Stromal cell of bone marrow (primary cell): ENCODE measurements around the gene HAPLN3.
"Not testable (repeated sequence)": the region's sequence is repeated elsewhere in the genome, so short reads cannot be mapped to it uniquely, and the experiment has no call there.

Source experiments
- DNase-seq: peaks from one replicate; pipeline ENCODE4 v3.0.0-alpha.2; 2012; ENCODE audit warnings: low read depth

Gene HAPLN3, protein sequence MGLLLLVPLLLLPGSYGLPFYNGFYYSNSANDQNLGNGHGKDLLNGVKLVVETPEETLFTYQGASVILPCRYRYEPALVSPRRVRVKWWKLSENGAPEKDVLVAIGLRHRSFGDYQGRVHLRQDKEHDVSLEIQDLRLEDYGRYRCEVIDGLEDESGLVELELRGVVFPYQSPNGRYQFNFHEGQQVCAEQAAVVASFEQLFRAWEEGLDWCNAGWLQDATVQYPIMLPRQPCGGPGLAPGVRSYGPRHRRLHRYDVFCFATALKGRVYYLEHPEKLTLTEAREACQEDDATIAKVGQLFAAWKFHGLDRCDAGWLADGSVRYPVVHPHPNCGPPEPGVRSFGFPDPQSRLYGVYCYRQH

DNA sequence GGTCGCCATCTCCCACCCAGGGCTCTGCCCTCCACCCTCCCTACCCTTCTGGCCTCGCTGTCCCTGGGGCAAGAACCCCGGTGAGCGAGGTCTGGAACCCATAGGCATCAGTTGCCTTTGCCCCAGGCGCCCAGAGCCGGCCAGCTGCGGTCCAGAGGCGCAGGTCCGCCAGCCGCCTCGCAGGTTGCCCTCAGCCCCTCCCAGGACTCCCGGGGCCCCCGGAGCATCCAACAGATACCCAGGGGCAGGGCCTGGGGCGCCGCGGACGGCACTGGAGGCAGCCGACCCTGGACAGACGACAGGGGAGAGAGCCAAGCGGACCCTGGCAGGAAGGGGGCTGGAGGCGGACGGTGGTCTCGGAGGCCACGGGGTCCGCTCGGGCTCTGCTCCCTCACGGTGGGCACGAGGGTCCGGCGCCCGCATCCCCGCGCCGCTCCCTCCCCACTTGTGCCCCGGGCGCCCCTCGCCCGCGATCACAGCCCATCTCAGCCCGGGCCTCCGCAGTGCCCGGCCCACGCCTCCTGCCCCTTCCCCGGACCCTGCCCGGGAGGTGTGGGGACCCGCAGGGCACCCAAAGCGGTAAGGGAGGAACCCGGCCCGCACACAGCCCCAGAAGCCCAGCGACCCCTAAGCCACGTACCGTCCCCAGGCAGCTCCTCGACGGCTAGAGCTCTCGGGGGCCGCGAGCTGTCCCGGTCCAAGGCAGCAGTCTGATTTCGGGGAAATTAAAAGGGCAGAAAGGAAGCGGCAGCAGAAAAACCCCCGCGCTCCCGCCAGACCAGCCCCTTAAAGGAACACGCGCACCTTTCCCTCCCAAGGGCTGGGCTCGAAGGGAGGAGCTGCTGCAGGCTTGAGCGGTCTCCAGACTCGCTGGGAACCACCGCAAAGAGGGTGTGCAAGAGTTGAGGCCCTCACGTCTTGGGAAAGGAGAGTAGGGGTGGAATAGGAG is at the start of gene HAPLN3:
Gene HAPLN3, minus strand, starts transcription at position 726 of the 949 bp plus-strand sequence. CDS start 8,246 bp downstream, outside the sequence.
- no peak for DNase-seq

DNA sequence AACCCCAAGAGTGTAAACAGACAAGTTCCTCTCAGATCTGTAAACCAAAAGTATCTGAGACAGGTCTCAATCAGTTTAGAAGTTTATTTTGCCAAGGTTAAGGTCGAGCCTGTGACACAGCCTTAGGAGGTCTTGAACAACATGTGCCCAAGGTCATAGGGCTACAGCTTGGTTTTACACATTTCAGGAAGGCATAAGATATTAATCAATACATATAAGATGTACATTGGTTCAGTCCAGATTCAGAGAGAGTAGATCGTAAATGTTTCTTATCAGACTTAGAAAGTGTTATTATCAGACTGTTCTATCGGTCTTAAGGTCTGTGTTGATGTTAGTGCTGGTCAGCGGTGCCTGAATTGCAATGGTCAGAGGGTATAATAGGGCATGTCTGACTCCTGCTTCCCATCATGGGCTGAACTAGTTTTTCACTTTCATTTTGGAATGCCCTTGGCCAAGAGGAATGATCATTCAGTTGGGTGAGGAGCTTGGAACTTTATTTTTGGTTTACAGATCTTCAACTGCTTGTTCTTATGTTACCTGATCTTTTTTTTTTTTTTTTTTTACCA is 44.8 kb upstream of the HAPLN3 start:
- DNase-seq: no peak

DNA sequence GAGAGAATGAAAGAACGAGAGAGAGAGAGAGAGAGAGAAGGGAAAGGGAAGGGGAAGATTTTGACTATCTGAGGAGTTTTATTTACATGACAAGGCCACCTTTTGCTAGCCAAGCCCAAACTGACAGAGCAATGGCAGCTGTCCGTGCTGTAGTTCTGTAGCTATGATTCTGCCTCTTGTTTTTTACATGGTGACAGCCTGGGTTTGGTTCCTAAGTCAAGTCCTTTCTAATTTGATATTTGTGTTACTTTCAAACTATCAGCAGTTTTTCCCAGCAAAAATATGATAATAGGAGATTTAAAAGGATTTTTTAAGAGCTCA is 44.1 kb upstream of the HAPLN3 start:
- no peak for DNase-seq

DNA sequence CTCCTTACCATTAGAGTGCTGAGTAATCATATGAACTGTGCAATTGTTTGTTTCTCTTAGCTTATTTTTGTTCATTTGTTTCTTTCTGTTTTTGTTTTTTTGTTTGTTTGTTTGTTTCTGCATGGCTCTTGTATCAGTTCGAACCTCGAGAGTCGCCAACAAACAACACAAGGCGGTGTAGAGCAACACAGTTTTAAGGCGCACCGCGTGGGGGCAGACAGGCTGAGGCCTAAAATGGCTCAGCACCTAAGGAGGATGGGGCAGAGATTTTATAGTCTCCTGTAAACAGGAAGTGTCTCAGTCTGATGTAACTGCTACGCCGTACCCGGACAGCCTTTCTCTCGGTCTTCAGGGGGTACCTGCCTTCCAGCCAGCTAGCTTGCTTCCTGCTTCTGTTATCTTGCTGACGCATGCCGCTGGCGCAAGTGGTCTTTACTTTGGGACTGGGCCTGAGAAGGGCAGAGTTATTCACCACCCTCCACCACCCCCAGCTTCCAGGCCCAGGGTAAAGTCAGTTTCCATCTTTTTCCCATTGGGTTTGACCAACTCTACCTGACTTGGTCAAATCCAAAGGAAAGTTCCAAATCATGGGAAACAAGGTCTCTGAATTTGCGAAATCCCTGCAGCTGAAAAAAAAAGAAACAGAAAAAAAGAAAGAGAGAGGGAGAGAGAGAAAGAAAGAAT is 43.6 kb upstream of the HAPLN3 start:
- DNase-seq: no peak

DNA sequence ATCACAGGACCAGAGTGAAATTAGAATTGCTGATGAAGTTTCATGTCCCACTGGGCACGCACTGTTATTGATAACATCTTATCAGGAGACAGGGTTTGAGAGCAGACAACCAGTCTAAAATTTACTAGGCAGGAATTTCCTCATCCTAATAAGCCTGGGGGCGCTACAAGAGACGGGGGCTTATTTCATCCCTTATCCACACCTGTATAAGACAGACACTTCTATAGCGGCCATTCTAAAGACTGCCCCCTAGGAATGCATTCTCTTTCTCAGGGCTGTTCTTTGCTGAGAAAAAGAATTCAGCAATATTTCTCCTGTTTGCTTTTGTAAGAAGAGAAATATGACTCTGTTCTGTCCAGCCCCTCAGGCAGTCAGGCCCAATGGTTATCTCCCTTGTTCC is 39.1 kb upstream of the HAPLN3 start:
- DNase-seq: not testable (repeated sequence)

DNA sequence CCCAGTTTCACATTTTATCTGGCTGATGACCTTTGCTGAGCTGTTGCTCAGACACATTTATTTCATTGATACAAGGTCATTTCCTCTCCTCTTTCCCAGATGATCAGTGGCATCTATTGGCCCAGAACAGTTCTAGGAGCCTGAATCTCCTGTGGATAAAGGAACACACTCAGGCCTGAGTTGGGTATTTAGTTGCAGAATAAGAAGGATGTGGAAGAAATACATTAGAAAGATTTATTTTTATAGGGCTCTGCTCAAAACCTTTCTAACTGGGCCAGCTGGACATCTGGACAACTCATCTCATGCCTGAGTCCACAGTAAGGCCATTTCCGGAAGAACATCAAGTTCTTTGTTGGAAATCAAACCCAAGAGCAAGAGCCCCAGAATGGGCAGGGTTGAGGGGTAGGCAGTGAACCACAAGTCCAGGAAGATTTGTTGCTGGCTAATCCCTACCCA is 37.6 kb upstream of the HAPLN3 start:
- DNase-seq: no peak

DNA sequence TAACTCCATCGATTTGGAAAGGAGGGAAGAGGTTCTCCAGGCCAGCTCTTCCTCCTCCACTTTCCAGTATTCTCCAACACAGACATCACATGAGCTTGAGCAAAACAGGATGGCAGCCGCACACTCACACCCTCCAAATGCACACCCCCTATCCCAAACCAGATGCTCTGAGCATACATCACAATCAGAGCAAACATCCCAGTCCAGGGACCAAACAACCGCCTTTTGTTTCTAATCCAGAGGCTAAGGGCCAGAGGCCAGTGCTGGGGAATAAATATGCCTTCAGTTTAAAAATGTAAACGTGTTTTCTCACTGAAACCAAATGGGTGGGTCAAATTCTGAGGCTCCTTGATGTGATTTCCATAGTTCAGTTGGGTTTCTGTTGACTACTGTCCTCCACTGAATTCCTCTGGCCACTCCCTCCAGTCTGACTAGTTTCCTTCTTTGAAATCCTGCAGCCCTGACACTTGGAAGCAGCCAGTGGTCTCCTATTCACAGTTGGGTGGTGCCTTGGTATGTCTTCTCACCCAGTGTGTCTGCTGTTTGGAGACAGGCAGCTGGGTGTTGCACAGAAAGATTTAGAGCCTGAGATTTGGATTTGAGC is 37.0 kb upstream of the HAPLN3 start:
- DNase-seq: no peak

DNA sequence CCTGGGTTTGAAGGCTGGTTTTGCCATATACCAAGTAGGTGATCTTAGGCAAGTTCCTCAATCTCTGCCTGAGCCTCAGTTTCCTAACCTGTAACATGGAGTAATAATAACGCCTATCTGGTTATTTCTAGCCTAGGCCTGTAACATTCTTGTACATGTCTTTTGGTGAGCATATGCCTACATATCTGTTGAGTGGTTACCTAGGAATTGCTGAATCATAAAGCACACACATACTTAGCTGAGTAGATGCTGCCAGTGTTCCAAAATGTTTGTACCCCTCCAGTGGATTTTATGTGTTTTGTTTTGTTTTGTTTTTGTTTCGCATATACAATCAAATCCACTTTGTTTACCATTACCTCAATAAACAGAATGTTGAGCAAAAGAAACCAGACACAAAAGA is 35.2 kb upstream of the HAPLN3 start:
- no peak for DNase-seq

DNA sequence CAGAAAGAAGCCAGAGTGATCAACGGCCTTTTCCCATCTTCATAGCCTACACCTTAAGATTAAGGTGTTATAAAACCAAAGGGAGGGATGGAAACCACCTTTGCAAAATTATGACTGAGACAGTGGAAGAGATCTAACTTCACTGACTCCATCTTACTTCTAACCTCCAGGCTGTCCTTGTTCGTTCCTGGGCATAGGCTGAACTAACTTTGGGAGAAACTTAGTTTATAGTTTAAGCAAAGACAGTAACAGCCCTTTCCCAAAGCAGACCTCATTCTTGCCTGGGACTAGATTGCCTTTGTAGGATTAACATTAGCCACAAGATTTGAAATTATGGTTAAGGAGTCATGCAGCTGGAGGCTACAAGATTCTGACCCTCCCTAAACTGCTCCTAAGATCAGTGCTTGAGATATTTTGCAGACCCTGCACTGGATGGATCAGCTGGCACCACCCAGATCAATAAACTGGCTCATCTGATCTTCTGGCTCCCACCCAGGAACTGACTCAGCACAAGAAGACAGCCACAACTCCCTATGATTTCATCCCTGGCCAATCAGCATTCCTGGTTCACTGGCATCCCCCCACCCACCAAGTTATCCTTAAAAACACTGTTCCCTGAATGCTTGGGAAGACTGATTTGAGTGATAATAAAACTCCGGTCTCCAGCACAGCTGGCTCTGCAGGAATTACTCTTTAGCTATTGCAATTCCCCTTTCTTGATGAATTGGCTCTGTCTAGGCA is 34.2 kb upstream of the HAPLN3 start:
- not testable (repeated sequence) for DNase-seq

DNA sequence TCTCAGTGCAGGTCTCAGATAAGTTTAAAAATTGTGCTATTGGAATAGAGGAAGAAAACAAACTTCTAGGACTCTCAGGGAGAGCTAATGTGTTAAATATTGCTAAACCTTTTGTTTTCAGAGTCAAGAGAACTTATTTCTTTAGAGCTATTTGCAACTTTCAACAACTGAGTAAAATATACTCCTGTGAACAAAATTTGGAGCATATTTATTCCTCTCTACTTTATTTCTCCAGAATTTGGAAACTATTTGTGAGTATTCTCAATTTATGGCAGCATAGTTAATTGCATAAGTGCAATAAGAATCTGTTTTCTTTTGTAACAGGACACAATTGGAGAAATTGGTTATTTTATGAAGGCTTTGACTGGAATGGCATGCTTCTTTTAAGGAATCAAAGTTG is 32.8 kb upstream of the HAPLN3 start:
- not testable (repeated sequence) for DNase-seq

DNA sequence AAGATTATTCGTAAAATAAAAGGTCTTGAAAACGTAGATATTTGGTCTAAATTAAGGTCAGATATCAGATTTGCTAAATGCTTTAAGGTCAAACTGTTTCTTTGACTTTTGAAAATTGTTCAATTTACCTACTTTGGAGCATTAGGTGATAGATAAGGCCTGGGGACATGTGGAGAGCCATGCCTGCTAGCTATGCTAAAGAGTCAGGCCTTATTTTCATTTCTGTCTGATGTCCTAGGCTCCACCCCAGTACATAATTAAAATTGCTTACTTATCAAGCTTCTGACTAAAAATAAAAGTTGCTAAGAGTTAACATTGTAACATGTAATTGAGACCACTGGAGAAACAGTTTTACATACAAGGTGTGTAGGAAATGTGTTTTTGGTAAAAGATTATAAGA is 30.3 kb upstream of the HAPLN3 start:
- not testable (repeated sequence) for DNase-seq

DNA sequence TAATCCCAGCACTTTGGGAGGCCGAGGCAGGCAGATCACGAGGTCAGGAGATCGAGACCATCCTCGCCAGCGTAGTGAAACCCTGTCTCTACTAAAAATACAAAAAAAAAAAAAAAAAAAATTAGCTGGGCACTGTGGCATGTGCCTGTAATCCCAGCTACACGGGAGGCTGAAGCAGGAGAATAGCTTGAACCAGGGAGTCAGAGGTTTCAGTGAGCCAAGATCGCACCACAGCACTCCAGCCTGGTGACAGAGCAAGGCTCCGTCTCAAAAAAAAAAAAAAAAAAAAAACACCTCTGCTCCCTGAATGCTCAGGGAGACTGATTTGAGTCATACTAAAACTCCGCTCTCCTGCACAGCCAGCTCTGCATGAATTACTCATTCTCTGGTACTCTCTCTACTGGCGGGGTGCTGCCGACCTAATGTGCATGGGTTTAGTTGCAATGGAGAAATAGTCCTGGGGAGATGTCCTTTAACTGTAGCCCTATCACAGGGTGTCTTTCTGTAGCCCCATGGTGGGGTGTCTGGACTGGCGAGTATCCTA is 25.6 kb upstream of the HAPLN3 start:
- DNase-seq: peak; percentile 63

DNA sequence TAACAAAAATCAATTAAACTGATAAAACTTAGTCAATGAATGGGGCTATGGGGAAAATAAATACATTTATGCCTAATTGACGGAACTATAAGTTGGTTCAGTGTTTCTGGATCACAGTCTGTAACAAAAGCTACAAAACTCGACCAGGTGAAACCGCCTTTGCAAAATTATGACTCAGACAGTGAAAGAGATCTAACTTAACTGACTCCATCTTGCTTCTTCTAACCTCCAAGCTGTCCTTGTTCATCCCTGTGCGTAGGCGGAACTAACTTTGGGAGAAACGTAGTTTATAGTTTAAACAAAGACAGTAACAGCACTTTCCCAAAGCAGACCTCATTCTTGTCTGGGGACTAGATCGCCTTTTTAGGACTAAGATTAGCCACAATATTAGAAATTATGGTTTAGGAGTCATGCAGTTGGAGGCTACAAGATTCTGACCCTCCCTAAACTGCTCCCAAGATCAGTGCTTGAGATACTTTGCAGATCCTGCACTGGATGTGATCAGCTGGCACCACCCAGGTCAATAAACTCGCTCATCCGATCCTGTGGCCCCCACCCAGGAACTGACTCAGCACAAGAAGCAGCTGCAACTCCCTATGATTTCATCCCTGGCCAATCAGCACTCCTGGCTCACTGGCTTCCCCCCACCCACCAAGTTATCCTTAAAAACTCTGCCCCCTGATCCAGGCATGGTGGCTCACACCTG is 25.0 kb upstream of the HAPLN3 start:
- peak; percentile 57 for DNase-seq

DNA sequence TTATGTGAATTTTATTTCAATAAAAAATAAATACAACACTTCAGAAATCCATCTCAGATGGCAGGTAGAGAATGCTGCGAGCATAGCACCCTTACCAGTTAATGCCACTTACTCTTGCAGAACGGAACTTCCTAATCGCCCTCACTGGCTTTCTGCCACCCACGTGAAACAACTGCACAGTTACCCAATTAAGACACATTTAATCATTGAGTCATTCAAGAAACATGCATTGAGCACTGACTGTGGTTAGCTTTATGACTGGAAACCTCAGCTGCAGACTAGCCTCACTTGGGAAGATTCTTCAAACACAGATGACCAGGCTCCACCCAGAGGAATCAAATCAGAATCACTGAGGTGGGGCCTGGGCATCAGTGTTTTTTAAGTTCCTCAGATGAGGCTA is 23.4 kb upstream of the HAPLN3 start:
- peak; percentile 98 for DNase-seq

DNA sequence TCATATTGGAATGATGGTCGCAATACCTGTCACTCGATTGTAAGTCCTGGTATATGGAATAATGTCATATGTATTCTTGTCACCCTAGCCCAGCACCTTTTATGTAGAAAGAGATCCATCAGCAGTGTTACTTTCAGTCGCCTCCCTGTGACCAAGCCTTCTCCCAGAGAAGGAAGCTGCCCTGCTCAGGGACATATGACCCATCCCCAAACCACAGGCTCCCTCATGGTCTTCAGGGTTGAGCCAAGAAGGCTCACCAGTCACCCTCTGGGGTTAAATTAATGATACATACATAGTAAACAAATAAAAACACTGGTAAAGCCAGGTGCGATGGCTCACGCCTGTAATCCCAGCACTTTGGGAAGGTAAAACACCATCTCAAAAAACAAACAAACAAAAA is 22.4 kb upstream of the HAPLN3 start:
- DNase-seq: no peak

DNA sequence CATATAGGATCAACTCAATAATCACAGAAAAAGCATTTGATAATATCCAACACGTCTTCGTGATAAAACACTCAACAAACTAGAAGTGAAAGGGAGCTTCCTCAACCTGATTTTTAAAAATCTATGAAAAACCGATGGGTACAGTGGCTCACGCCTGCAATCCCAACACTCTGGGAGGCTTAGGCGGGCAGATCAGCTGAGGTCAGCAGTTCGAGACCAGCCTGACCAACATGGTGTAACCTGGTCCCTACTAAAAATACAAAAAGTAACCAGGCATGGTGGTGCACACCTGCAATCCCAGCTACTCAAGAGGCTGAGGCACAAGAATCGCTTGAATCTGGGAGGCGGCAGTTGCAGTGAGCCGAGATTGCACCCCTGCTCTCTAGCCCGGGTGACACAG is 20.0 kb upstream of the HAPLN3 start:
- no peak for DNase-seq

DNA sequence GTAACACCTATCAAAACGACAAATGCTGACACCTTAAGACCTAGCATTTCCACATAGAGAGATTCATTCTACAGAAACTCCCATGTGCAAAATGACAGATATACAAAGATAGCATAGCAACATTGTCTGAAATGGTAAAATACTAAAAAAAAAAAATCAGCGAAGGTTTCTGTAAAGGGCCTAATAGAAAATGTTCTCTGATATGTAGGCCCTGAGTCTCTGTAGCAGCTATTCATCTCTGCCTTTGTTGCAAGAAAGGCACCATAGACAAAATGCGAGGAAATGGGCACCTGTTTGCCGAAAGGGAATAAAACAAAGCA is 18.5 kb upstream of the HAPLN3 start:
- no peak for DNase-seq

DNA sequence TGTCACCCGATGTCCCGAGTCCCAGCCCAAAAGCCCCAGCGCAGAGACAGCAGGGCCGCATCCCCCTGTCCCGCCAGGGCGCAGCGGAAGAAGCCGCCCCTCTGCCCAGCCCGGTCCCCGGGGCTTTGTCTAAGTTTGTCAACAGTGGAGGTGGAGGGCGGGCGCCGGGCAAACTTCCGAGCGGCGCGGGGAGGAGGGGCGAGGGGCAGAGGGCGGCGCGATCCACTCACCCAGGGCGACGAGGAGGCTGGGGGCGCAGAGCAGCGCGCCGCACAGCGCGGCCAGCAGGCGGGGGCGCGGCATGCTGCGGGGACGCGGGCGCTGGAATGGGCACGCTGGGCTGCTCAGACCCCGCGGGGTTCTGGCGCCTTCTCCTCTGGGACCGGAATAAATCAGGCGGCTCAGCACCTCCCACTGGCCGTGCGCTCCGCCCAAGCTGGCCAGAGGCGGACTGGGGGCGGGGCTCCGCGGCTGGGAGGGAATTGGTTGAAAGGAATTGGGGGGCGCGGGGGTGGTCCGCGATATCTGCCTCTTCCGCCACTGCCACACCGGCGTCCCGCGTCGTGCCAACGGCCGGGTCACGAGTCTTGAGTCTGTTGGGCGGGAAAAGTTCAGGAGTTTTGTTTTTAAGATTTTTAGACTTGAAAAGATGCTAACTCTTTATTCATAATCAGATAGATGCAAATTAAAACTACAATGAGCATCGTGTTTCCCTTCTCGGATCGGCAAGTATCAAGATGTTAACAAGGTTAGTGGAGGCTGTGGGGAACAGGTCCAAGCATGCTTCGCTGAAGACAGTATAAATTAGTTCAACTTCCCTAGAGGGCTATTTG is 17.9 kb upstream of the HAPLN3 start, which contains the start of gene MFGE8:
Gene MFGE8, minus strand, starts transcription at position 363 of the 833 bp plus-strand sequence. Its CDS starts 60 bp downstream, at position 303.
- DNase-seq: no peak

DNA sequence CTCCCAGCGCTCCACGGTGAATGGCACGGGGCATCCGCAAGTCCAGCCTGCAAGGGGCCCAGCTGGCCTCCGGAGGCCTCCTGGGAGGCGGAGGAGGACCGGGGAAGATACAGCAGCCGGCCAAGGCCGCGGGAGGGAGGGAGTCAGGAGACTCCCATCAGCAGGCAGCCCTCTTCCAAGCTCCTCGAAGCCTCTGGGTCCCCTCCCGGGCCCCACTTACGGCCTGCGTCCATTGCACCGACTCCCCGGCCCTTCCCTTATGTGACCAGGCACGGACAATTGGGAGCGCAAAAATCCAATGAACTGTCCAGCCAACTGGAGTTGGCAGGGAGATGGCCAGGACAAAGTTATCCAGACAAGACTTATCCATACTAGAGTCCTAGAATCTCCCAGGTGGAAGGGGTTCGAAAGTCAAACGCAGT is 17.2 kb upstream of the HAPLN3 start:
- DNase-seq: no peak
